ENCODE data around the gene TEX50.

DNA sequence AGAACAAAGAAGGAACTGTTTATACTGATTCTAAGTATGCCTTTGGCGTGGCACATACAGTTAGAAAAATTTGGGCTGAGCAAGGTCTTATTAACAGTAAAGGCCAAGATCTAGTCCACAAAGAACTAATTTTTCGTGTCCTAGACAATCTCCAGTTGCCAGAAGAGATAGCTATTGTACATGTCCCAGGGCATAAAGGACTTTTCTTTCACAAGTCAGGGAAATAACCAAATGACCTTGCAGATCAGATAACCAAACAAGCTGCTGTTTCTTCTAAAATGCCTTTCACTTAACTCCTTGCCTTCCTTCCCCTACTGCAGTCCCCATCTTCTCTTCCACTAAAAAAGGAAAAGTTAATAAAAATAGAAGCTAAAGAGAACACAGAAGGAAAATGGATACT lies 4.0 kb downstream of the TEX50 start:
- TF ChIP-seq, protein P1, sequence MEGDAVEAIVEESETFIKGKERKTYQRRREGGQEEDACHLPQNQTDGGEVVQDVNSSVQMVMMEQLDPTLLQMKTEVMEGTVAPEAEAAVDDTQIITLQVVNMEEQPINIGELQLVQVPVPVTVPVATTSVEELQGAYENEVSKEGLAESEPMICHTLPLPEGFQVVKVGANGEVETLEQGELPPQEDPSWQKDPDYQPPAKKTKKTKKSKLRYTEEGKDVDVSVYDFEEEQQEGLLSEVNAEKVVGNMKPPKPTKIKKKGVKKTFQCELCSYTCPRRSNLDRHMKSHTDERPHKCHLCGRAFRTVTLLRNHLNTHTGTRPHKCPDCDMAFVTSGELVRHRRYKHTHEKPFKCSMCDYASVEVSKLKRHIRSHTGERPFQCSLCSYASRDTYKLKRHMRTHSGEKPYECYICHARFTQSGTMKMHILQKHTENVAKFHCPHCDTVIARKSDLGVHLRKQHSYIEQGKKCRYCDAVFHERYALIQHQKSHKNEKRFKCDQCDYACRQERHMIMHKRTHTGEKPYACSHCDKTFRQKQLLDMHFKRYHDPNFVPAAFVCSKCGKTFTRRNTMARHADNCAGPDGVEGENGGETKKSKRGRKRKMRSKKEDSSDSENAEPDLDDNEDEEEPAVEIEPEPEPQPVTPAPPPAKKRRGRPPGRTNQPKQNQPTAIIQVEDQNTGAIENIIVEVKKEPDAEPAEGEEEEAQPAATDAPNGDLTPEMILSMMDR (IDR thresholded peaks at IDR 0.05; ENCODE audit: borderline replicate concordance, extremely low read depth, low read length, poor library complexity, severe bottlenecking), result no peak
- no peak for TF ChIP-seq EZH2 (IDR thresholded peaks at IDR 0.05; ENCODE audit: borderline replicate concordance, low read depth, low read length, severe bottlenecking)

All from DND-41 (cell line).